Cardiac fibroblast (primary cell): ENCODE measurements around the gene PCDHA8.

Source experiments
- DNase-seq, 2 donors: peaks; one replicate each; pipeline versions ENCODE4 v3.0.0 to v3.0.0-alpha.2; 2010; ENCODE audit warnings: low read depth in 2 of 2
- H3K4me3 ChIP-seq, 2 donors: replicated peaks in 1 of 2; 1 replicate in 1 of 2; 2 replicates in 1 of 2; pipeline ENCODE4 v1.5.1; 2011; ENCODE audit warnings: low read depth in 2 of 2, low read length in 2 of 2, mild to moderate bottlenecking in 2 of 2, moderate library complexity in 1 of 2
- CTCF ChIP-seq: IDR thresholded peaks from one replicate; pipeline ENCODE4 v1.5.1; 2011; ENCODE audit warnings: low read depth, mild to moderate bottlenecking, low read length, inconsistent platforms

The PCDHA8 gene

GRCh38 chr5:140883927-140884697 is 43.1 kb downstream of the PCDHA8 start:
- no peak for TF ChIP-seq CTCF
- H3K4me3 ChIP-seq: no peak overlapping the region
- DNase-seq: no peak
